ENCODE measurements around the gene PCBP3.

- TF ChIP-seq REST (IDR thresholded peaks at IDR 0.05; ENCODE audit: insufficient read depth in 1 of 2, low read depth in 2 of 2, low read length in 1 of 2) (no peak), CTCF (IDR thresholded peaks at IDR 0.05) (no peak), POLR2AphosphoS5 (IDR thresholded peaks at IDR 0.05; ENCODE audit: low read depth, low read length) (no peak), SIN3A (IDR thresholded peaks at IDR 0.05; ENCODE audit: borderline replicate concordance, insufficient read depth, low read depth, low read length) (no peak)
Measured at GRCh38 chr21:45876381-45877170, 233.1 kb downstream of the PCBP3 start.

Data from Panc1 (cell line).